Renal pelvis (tissue), 4 donors: ENCODE data around the gene INIP. TPM values are rescaled to one million over a fixed set of nuclear protein-coding genes. Genes with fewer than 3 reads are reported as not detected.
"Not testable (repeated sequence)": the region's sequence is repeated elsewhere in the genome, so short reads cannot be mapped to it uniquely, and the experiment has no call there.

Experiments
- DNase-seq: peaks from one replicate; pipeline ENCODE4 v3.0.0-alpha.2; 2013
- polyA plus RNA-seq, 3 donors: library from polyadenylated mRNA; unstranded; fragments of 120-200 nt; gene quantifications; one replicate each; pipeline ENCODE4 v1.2.1, GENCODE V29; 2013; ENCODE audit not compliant: insufficient read length in 3 of 3

INIP gene
- polyA plus RNA-seq, 3 donors, result 28.1 to 31.0 (median 29.2) TPM

- DNase-seq, result no peak
Observed at GRCh38 chr9:112689161-112689740, 28.7 kb downstream of the INIP start.

- DNase-seq, result no peak
Observed at GRCh38 chr9:112680731-112681402, 37.0 kb downstream of the INIP start.

GRCh38 chr9:112677040-112677439 lies 40.9 kb downstream of the INIP start:
- no peak for DNase-seq

- not testable (repeated sequence) for DNase-seq
Observed at GRCh38 chr9:112673221-112673620, 44.7 kb downstream of the INIP start.

- DNase-seq, result no peak
Observed at GRCh38 chr9:112670991-112671625, 46.8 kb downstream of the INIP start.

- DNase-seq, result no peak
Observed at GRCh38 chr9:112669326-112669725, 48.6 kb downstream of the INIP start.

- no peak for DNase-seq
Observed at GRCh38 chr9:112665347-112665746, 52.6 kb downstream of the INIP start.

GRCh38 chr9:112664531-112664930 lies 53.4 kb downstream of the INIP start:
- no peak for DNase-seq

- no peak for DNase-seq
Observed at GRCh38 chr9:112663681-112664080, 54.2 kb downstream of the INIP start.

- DNase-seq, result no peak
Observed at GRCh38 chr9:112659906-112660305, 58.0 kb downstream of the INIP start.

- no peak for DNase-seq
Observed at GRCh38 chr9:112655668-112656067, 62.2 kb downstream of the INIP start.

GRCh38 chr9:112654282-112654681 lies 63.6 kb downstream of the INIP start:
- no peak for DNase-seq

- DNase-seq, result no peak
Observed at GRCh38 chr9:112648624-112649023, 69.3 kb downstream of the INIP start.

GRCh38 chr9:112647596-112647995 lies 70.3 kb downstream of the INIP start:
- DNase-seq, result no peak

GRCh38 chr9:112642126-112642525 lies 75.8 kb downstream of the INIP start:
- no peak for DNase-seq

- DNase-seq, result no peak
Observed at GRCh38 chr9:112640311-112640710, 77.6 kb downstream of the INIP start.

Other genes starting within 250 kb of the INIP start
- 10 to 100 TPM; 13.2 to 18.9 (median 17.3) TPM for gene KIAA1958, start 231.3 kb downstream of the INIP start, polyA plus RNA-seq
- gene SNX30, start 32.6 kb upstream of the INIP start, polyA plus RNA-seq, result 10 to 100 TPM; 17.7 to 22.3 (median 22.2) TPM
- gene SLC46A2, start 172.8 kb upstream of the INIP start, polyA plus RNA-seq, result under 1 TPM; 0.16 to 0.43 (median 0.17) TPM